Kidney (tissue), 14 donors: Measurements from ENCODE around the gene NPBWR2. TPM values are rescaled to one million over a fixed set of nuclear protein-coding genes. Genes with fewer than 3 reads are reported as not detected.

Source experiments
- DNase-seq, 5 donors: peaks; one replicate each; pipeline ENCODE4 v3.0.0-alpha.2; 2013 to 2020
- FAIRE-seq: peaks from 2 replicates; lab custom pipeline; 2012; peaks lifted over from hg19 to GRCh38; lab: Jason Lieb, UNC
- H3K27ac ChIP-seq, 2 donors: one replicate each; pipeline ENCODE4 v1.7.0; 2013; ENCODE audit warnings: low read depth in 2 of 2, low read length in 2 of 2, inconsistent platforms in 1 of 2
- H3K27me3 ChIP-seq: one replicate; pipeline ENCODE4 v1.7.1; 2013; ENCODE audit warnings: low read length, inconsistent platforms; ENCODE audit not compliant: control insufficient read depth, insufficient read depth
- H3K36me3 ChIP-seq, 3 donors: one replicate each; pipeline versions ENCODE4 v1.7.0 to v1.7.1; 2013; ENCODE audit warnings: low read length in 3 of 3, control low read depth in 1 of 3, inconsistent platforms in 1 of 3; ENCODE audit not compliant: insufficient read depth in 3 of 3, control insufficient read depth in 2 of 3
- H3K4me1 ChIP-seq, 3 donors: one replicate each; pipeline versions ENCODE4 v1.7.0 to v1.7.1; 2013; ENCODE audit warnings: low read length in 3 of 3, inconsistent platforms in 1 of 3, low read depth in 1 of 3; ENCODE audit not compliant: control insufficient read depth in 2 of 3, insufficient read depth in 2 of 3
- H3K4me3 ChIP-seq, 3 donors: one replicate each; pipeline versions ENCODE4 v1.7.0 to v1.8.1; 2013; ENCODE audit warnings: low read length in 3 of 3, control low read depth in 1 of 3, inconsistent platforms in 1 of 3
- H3K9ac ChIP-seq, 3 donors: one replicate each; pipeline versions ENCODE4 v1.7.0 to v1.7.1; 2013; ENCODE audit warnings: low read length in 3 of 3, control low read depth in 1 of 3, inconsistent platforms in 1 of 3
- H3K9me3 ChIP-seq, 3 donors: one replicate each; pipeline versions ENCODE4 v1.7.0 to v1.7.1; 2013; ENCODE audit warnings: low read length in 3 of 3, control low read depth in 1 of 3, inconsistent platforms in 1 of 3; ENCODE audit not compliant: control insufficient read depth in 2 of 3, insufficient read depth in 1 of 3
- intact Hi-C: fragments of 100-400 bp; cut with DNase I; formaldehyde crosslinking; loops from one replicate; pipeline ENCODE4 v1.11.1; 2022
- polyA plus RNA-seq: library from polyadenylated mRNA; stranded (reverse); fragments of 350-450 nt; fragmentation: Illumina TruSeq; extraction: RNeasy Lipid Tissue Mini Kit (QIAGEN cat#74804); gene quantifications from one replicate; pipeline ENCODE4 v1.2.3, GENCODE V29; 2014; ENCODE audit warnings: low read depth, low replicate concordance; ENCODE audit not compliant: insufficient read depth
- total RNA-seq: library from RNA; stranded (reverse); fragmentation: NEBNext Ultra II Directional; extraction: Animal tissue kit (Norgen Biotek cat#: 25700); gene quantifications from one replicate; pipeline ENCODE4 v1.2.1, GENCODE V29; 2021
- TF ChIP-seq, protein P1 (sequence below): IDR thresholded peaks from 3 replicates; pipeline ENCODE4 v1.5.1; 2012; ENCODE audit warnings: mild to moderate bottlenecking, moderate library complexity, borderline replicate concordance; ENCODE audit not compliant: insufficient read depth; ENCODE audit errors: extremely low read depth
- donor health status: control.
- donor health status: control.
- donor health status: control.
- donor health status: control.
- donor health status: control.
- donor health status: DM: yes; HTN: yes; CAD: no.
- donor health status: Normal renal cell carcinoma (clear cell type).

The NPBWR2 gene
- total and polyA plus RNA-seq, 2 donors from 2014 or later = not detected

DNA sequence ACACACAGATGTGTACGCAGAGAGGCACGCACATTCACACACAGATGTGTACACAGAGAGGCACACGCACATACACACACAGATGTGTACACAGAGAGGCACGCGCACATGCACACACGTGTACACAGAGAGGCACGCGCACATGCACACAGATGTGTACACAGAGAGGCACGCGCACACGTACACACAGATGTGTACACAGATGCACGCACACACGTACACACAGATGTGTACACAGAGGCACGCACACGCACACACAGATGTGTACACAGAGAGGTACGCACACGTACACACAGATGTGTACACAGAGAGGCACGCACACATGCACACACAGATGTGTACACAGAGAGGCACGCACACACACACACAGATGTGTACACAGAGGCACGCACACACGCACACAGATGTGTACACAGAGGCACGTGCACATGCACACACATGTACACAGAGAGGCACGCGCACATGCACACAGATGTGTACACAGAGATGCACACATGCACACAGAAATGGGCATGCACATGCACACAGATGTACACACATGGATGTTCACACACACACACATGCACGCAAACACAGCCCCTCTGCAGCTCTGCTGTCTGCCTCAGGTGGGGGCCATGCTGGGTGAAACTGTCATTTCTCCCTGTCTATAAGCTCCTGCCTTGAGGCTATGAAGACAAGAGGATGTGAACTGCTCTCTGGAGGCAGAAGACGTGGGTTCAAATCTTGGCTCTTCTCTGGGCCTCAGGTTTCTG lies 42.6 kb upstream of the NPBWR2 start:
- Histone ChIP-seq H3K27me3 (no peaks in the 10 kb centered on the region), H3K36me3 (no peaks in the 10 kb centered on the region), H3K27ac (no peak overlapping the region), H3K4me3 (no peak overlapping the region), H3K9me3 (no peaks in the 10 kb centered on the region), H3K9ac (no peak overlapping the region), H3K4me1 (no peaks in the 10 kb centered on the region)
- no peak for DNase-seq
- FAIRE-seq = no peak
- intact Hi-C loops = no loop called here
- TF ChIP-seq, protein P1, sequence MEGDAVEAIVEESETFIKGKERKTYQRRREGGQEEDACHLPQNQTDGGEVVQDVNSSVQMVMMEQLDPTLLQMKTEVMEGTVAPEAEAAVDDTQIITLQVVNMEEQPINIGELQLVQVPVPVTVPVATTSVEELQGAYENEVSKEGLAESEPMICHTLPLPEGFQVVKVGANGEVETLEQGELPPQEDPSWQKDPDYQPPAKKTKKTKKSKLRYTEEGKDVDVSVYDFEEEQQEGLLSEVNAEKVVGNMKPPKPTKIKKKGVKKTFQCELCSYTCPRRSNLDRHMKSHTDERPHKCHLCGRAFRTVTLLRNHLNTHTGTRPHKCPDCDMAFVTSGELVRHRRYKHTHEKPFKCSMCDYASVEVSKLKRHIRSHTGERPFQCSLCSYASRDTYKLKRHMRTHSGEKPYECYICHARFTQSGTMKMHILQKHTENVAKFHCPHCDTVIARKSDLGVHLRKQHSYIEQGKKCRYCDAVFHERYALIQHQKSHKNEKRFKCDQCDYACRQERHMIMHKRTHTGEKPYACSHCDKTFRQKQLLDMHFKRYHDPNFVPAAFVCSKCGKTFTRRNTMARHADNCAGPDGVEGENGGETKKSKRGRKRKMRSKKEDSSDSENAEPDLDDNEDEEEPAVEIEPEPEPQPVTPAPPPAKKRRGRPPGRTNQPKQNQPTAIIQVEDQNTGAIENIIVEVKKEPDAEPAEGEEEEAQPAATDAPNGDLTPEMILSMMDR = no peak

DNA sequence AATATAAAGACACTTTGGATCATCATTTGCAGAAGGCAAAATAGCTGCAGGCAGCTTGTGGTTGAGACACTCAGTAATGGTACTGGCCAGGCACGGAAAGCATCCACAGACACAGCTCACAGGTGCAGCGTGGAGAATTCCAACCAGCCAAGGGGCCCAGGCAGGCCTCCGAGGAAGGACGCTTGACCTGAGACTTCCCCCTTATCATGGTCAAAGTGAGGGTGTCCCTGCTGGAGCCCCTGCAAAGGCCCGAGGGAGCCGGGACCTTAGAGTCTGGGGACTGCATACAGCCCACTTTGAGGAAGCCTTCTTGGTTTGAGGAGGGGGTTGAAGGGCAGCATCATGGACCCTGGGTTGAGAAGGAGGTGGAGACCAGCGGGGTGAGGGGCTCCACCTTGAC lies 41.8 kb upstream of the NPBWR2 start:
- Histone ChIP-seq H3K9me3 (no peaks in the 10 kb centered on the region), H3K4me1 (no peaks in the 10 kb centered on the region), H3K27ac (no peak overlapping the region), H3K4me3 (no peak overlapping the region), H3K36me3 (no peaks in the 10 kb centered on the region), H3K9ac (no peak overlapping the region), H3K27me3 (no peaks in the 10 kb centered on the region)
- no peak for FAIRE-seq
- TF ChIP-seq, protein P1 = no peak
- intact Hi-C loops = no loop called here
- peak in 1 of 5 donors; percentile 30 for DNase-seq

DNA sequence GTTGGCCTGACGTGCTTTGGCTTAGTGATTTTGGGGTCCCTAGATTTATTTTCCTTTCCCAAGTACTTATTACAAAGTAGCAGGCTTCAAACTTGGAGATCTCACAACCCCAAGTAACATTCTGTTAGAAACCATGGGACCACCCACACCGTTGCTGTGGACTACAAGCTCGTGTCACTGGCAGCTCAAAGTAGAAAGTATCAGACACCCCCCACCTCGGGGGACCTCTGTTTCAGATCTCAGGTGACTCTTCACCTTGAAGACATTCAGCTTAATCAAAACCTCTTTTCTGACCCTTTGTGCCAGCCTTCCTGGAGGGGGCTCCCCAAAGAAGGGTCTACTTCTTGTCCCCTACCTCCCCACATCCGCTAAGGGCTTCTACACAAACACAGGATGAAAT lies 41.2 kb upstream of the NPBWR2 start:
- DNase-seq (no peak), FAIRE-seq (no peak)
- no peaks in the 10 kb centered on the region for H3K27me3 ChIP-seq
- intact Hi-C loops = no loop called here
- no peaks in the 10 kb centered on the region for H3K36me3 ChIP-seq
- H3K4me3 ChIP-seq = no peak overlapping the region
- H3K9ac ChIP-seq = no peak overlapping the region
- H3K27ac ChIP-seq = no peak overlapping the region
- TF ChIP-seq, protein P1 = no peak
- H3K9me3 ChIP-seq = no peaks in the 10 kb centered on the region
- H3K4me1 ChIP-seq = no peaks in the 10 kb centered on the region
